ENCODE data around the gene FTO.
"Not testable (repeated sequence)": the region's sequence is repeated elsewhere in the genome, so short reads cannot be mapped to it uniquely, and the experiment has no call there.

- not testable (repeated sequence) for TF ChIP-seq POLR2A (IDR thresholded peaks at IDR 0.05)
- TF ChIP-seq, protein P1, sequence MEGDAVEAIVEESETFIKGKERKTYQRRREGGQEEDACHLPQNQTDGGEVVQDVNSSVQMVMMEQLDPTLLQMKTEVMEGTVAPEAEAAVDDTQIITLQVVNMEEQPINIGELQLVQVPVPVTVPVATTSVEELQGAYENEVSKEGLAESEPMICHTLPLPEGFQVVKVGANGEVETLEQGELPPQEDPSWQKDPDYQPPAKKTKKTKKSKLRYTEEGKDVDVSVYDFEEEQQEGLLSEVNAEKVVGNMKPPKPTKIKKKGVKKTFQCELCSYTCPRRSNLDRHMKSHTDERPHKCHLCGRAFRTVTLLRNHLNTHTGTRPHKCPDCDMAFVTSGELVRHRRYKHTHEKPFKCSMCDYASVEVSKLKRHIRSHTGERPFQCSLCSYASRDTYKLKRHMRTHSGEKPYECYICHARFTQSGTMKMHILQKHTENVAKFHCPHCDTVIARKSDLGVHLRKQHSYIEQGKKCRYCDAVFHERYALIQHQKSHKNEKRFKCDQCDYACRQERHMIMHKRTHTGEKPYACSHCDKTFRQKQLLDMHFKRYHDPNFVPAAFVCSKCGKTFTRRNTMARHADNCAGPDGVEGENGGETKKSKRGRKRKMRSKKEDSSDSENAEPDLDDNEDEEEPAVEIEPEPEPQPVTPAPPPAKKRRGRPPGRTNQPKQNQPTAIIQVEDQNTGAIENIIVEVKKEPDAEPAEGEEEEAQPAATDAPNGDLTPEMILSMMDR (IDR thresholded peaks at IDR 0.05), result not testable (repeated sequence)
These were observed 142.6 kb downstream of the FTO start for GRCh38 chr16:53846549-53846948.

Measured in prostate gland (tissue), 2 donors.